ENCODE results near the gene CRKL. TPM values are rescaled to one million over a fixed set of nuclear protein-coding genes. Genes with fewer than 3 reads are reported as not detected.

CRKL gene
- total and polyA plus RNA-seq, 2 experiments from 2014 or later, result 26.7 to 42.5 TPM

GRCh38 chr22:20986365-20986764, 69.2 kb downstream of the CRKL start:
- no peak for DNase-seq
- Histone ChIP-seq H3K9me2 (ENCODE audit: insufficient read depth) (no peaks in the 10 kb centered on the region), H3K36me3 (ENCODE audit: low read depth) (peaks cover 4% of the 10 kb centered on the region), H3K4me1 (ENCODE audit: insufficient read depth) (peaks cover 8% of the 10 kb centered on the region), H3K9me3 (ENCODE audit: low read depth) (no peaks in the 10 kb centered on the region), H3K4me2 (ENCODE audit: unreplicated experiment) (no peak overlapping the region), H3K4me3 (no peak overlapping the region), H3K9ac (0 out of 2 replicates have a peak overlapping the region, but pooled peaks have one; percentile 13), H3K27ac (no peak overlapping the region), H3F3A (ENCODE audit: insufficient read depth) (no peaks in the 10 kb centered on the region), H3K79me2 (ENCODE audit: insufficient read depth) (peaks cover 35% of the 10 kb centered on the region), H2AFZ (no peak overlapping the region), H4K20me1 (ENCODE audit: insufficient read depth) (no peaks in the 10 kb centered on the region), H3K27me3 (replicated peaks; ENCODE audit: insufficient read depth) (no peaks in the 10 kb centered on the region)
- TF ChIP-seq EZH2 (IDR thresholded peaks at IDR 0.05; ENCODE audit: insufficient read depth, poor library complexity, severe bottlenecking) (no peak), EZH2phosphoT487 (IDR thresholded peaks at IDR 0.05; ENCODE audit: insufficient read depth, low read depth) (no peak)
- in situ Hi-C loops (cut with MboI), result no loop called here
- 95 to 100% methylated on average over 1 of the region's 1 CpG for WGBS, 2 experiments (ENCODE audit: low coverage in 1 of 2, low lambda C conversion rate in 2 of 2, missing lambda C conversion rate in 2 of 2)

GRCh38 chr22:20987375-20987774, 70.2 kb downstream of the CRKL start:
- H3K9me2 ChIP-seq (ENCODE audit: insufficient read depth), result no peaks in the 10 kb centered on the region
- TF ChIP-seq EZH2 (IDR thresholded peaks at IDR 0.05; ENCODE audit: insufficient read depth, poor library complexity, severe bottlenecking) (no peak), EZH2phosphoT487 (IDR thresholded peaks at IDR 0.05; ENCODE audit: insufficient read depth, low read depth) (no peak)
- no peak overlapping the region for H3K27ac ChIP-seq
- in situ Hi-C loops (cut with MboI), result no loop called here
- H3F3A ChIP-seq (ENCODE audit: insufficient read depth), result no peaks in the 10 kb centered on the region
- DNase-seq, result no peak
- H3K27me3 ChIP-seq (replicated peaks; ENCODE audit: insufficient read depth), result no peaks in the 10 kb centered on the region
- H3K4me2 ChIP-seq (ENCODE audit: unreplicated experiment), result no peak overlapping the region
- peaks cover 33% of the 10 kb centered on the region for H3K79me2 ChIP-seq (ENCODE audit: insufficient read depth)
- H3K4me1 ChIP-seq (ENCODE audit: insufficient read depth), result 0 out of 2 replicates have a peak, but pooled peaks cover 6% of the 10 kb centered on the region
- no peak overlapping the region for H3K4me3 ChIP-seq
- no peaks in the 10 kb centered on the region for H3K9me3 ChIP-seq (ENCODE audit: low read depth)
- H3K36me3 ChIP-seq (ENCODE audit: low read depth), result peaks cover 4% of the 10 kb centered on the region
- no peak overlapping the region for H2AFZ ChIP-seq
- H3K9ac ChIP-seq, result no peak overlapping the region
- H4K20me1 ChIP-seq (ENCODE audit: insufficient read depth), result no peaks in the 10 kb centered on the region
- 84 to 88% methylated on average over 12 to 14 of the region's 14 CpGs for WGBS, 2 experiments (ENCODE audit: low coverage in 1 of 2, low lambda C conversion rate in 2 of 2, missing lambda C conversion rate in 2 of 2)

GRCh38 chr22:20988573-20989322, 71.5 kb downstream of the CRKL start:
- in situ Hi-C loops (cut with MboI), result no loop called here
- no peak for DNase-seq
- Histone ChIP-seq H3F3A (ENCODE audit: insufficient read depth) (no peaks in the 10 kb centered on the region), H3K79me2 (ENCODE audit: insufficient read depth) (peaks cover 19% of the 10 kb centered on the region), H3K4me1 (ENCODE audit: insufficient read depth) (no peaks in the 10 kb centered on the region), H3K4me2 (ENCODE audit: unreplicated experiment) (no peak overlapping the region), H3K36me3 (ENCODE audit: low read depth) (peaks cover 4% of the 10 kb centered on the region), H3K27me3 (replicated peaks; ENCODE audit: insufficient read depth) (no peaks in the 10 kb centered on the region), H3K9ac (no peak overlapping the region), H3K9me2 (ENCODE audit: insufficient read depth) (no peaks in the 10 kb centered on the region), H3K4me3 (no peak overlapping the region), H2AFZ (no peak overlapping the region), H3K27ac (no peak overlapping the region), H3K9me3 (ENCODE audit: low read depth) (no peaks in the 10 kb centered on the region), H4K20me1 (ENCODE audit: insufficient read depth) (no peaks in the 10 kb centered on the region)
- TF ChIP-seq EZH2 (IDR thresholded peaks at IDR 0.05; ENCODE audit: insufficient read depth, poor library complexity, severe bottlenecking) (no peak), EZH2phosphoT487 (IDR thresholded peaks at IDR 0.05; ENCODE audit: insufficient read depth, low read depth) (no peak)
- WGBS, 2 experiments (ENCODE audit: low coverage in 1 of 2, low lambda C conversion rate in 2 of 2, missing lambda C conversion rate in 2 of 2), result 88 to 90% methylated on average over 16 of the region's 16 CpGs

GRCh38 chr22:20989323-20990138, 72.3 kb downstream of the CRKL start:
- H4K20me1 ChIP-seq (ENCODE audit: insufficient read depth), result no peaks in the 10 kb centered on the region
- no peaks in the 10 kb centered on the region for H3K9me2 ChIP-seq (ENCODE audit: insufficient read depth)
- H3K9ac ChIP-seq, result no peak overlapping the region
- in situ Hi-C loops (cut with MboI), result no loop called here
- no peak for DNase-seq
- no peaks in the 10 kb centered on the region for H3K9me3 ChIP-seq (ENCODE audit: low read depth)
- H3F3A ChIP-seq (ENCODE audit: insufficient read depth), result no peaks in the 10 kb centered on the region
- no peaks in the 10 kb centered on the region for H3K27me3 ChIP-seq (replicated peaks; ENCODE audit: insufficient read depth)
- H3K4me3 ChIP-seq, result no peak overlapping the region
- H3K4me2 ChIP-seq (ENCODE audit: unreplicated experiment), result no peak overlapping the region
- H3K27ac ChIP-seq, result no peak overlapping the region
- H3K79me2 ChIP-seq (ENCODE audit: insufficient read depth), result peaks cover 11% of the 10 kb centered on the region
- no peaks in the 10 kb centered on the region for H3K4me1 ChIP-seq (ENCODE audit: insufficient read depth)
- H3K36me3 ChIP-seq (ENCODE audit: low read depth), result peaks cover 4% of the 10 kb centered on the region; the same call in 1 of the 2 replicates
- H2AFZ ChIP-seq, result no peak overlapping the region
- TF ChIP-seq EZH2 (IDR thresholded peaks at IDR 0.05; ENCODE audit: insufficient read depth, poor library complexity, severe bottlenecking) (no peak), EZH2phosphoT487 (IDR thresholded peaks at IDR 0.05; ENCODE audit: insufficient read depth, low read depth) (no peak)
- 59 to 68% methylated on average over 11 to 17 of the region's 17 CpGs for WGBS, 2 experiments (ENCODE audit: low coverage in 1 of 2, low lambda C conversion rate in 2 of 2, missing lambda C conversion rate in 2 of 2)
